ENCODE data around the gene NAV2.

DNA sequence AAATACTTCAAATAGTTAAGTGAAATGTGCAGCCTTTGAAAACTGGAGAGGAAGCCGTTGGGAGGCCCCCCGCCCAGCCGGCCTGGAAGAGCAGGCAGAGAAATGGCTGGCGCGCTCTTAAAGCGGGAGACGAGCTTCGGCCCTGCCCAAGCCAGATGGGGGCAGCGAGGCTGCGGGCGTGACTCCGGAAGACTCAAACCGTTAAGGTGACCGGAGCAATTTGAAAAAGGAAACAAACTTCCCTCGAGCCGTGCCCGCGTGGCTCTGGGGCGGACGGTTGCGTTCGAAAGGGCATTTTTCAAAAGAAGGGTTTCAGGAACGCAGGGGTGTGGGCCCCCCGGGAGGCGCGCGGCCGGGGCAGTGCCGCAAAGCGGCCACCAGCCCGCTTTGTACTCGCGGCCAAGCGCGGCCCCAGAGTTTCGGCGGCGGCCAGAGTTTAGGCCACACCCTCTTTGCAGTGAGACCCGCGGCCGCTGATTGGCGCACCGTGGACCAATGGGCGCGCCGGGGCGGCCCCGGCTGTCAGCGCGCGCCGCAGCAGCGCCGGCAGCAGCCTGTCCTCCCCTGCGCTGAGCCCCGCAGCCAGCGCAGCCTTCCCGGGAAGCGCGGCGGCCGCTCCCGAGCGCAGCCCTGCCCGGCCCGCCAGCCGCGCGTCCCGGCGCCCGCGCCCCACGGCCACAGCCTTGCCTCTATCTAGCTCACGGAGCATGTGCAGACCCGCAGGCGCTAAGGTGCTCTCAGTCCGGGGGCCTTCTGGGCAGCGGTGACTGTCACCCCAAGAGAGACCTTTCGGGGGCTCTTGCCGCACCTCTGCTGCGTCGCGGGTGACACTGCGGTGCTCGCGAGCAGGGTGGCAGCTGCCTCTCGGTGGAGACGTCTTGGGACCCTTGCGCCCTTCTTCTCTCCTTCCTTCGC, at the start of gene NAV2:
- TF ChIP-seq POLR2A (IDR thresholded peaks at IDR 0.05; ENCODE audit: low read length) (peak; percentile 80), GATA1 (IDR thresholded peaks at IDR 0.05; ENCODE audit: low read depth, low read length) (no peak)

Data from erythroblast (primary cell).